IPS DF 6.9 (cell line): Measurements from ENCODE around the gene GNAQ.

Experiments
- DNase-seq: peaks from one replicate; pipeline ENCODE4 v3.0.0-alpha.2; 2013; ENCODE audit warnings: low read depth, low spot score
- H3K27ac ChIP-seq: one replicate; pipeline ENCODE4 v1.5.1; 2013; ENCODE audit warnings: low read length, control low read depth
- H3K27me3 ChIP-seq: 2 replicates; pipeline ENCODE4 v1.6.1; 2013; ENCODE audit warnings: mild to moderate bottlenecking, low read length; ENCODE audit not compliant: control insufficient read depth, insufficient read depth
- H3K36me3 ChIP-seq: 2 replicates; pipeline ENCODE4 v1.6.1; 2013; ENCODE audit warnings: low read length; ENCODE audit not compliant: control insufficient read depth, insufficient read depth
- H3K4me1 ChIP-seq: 2 replicates; pipeline ENCODE4 v1.6.1; 2013; ENCODE audit warnings: low read length; ENCODE audit not compliant: control insufficient read depth, insufficient read depth
- H3K4me3 ChIP-seq: 2 replicates; pipeline ENCODE4 v1.5.1; 2013; ENCODE audit warnings: mild to moderate bottlenecking, low read length
- H3K9me3 ChIP-seq: 2 replicates; pipeline ENCODE4 v1.6.1; 2013; ENCODE audit warnings: low read length, inconsistent platforms; ENCODE audit not compliant: control insufficient read depth, insufficient read depth
- WGBS: extraction: QIAGEN DNeasy Blood & Tissue Kit; methylation state at CpG from one replicate; pipeline ENCODE4 v1.1.7; 2013; ENCODE audit warnings: mixed read lengths, missing lambda C conversion rate; ENCODE audit not compliant: insufficient read length, insufficient coverage; 5-methylcytosine and 5-hydroxymethylcytosine counted together

Gene GNAQ

DNA sequence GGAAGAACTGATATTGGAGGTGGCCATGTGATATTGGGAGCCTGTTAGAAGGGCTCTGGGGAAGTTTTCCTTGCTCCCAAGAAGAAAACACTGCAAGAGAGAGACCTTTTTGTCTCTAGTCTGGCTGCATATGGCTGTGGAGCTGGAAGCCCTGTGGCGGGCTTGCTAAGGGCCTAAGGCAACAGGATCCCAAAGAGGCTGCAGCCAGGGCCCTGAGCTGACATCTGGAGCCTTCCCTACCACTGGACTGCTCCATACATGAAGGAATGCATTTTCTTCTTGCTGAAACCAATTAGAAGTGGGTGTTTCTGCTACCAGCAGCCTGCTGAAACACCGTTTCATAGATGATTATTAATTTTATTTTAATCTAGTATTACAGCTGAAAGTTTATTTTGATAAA, 42.2 kb downstream of the GNAQ start:
- Histone ChIP-seq H3K36me3 (no peaks in the 10 kb centered on the region), H3K27me3 (no peaks in the 10 kb centered on the region), H3K4me3 (no peak overlapping the region), H3K9me3 (no peaks in the 10 kb centered on the region), H3K27ac (no peak overlapping the region), H3K4me1 (no peaks in the 10 kb centered on the region)
- no CpG with 5 or more reads among the region's 2 CpGs for WGBS
- DNase-seq, result no peak

DNA sequence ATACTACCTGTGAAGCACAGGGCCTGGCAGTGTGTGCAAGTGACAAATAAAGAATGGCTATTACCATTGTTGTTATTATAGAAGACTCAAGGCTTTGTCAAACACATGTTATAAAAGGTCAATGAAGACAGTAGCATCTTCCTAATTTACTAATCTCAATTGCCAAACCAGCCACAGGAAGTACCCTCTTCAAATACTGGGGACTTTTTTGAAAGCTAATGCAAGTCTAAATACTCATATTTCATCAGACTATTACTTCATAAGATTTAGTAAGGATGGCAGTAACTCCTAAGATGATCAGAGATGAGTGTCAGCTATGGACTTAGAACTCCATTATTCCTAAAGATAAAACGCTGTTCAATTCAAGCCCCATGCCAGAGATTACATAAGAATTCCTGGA, 43.0 kb downstream of the GNAQ start:
- no CpG with 5 or more reads among the region's 1 CpG for WGBS
- no peak for DNase-seq
- no peak overlapping the region for H3K4me3 ChIP-seq
- H3K27me3 ChIP-seq, result no peaks in the 10 kb centered on the region
- no peak overlapping the region for H3K27ac ChIP-seq
- H3K36me3 ChIP-seq, result no peaks in the 10 kb centered on the region
- no peaks in the 10 kb centered on the region for H3K4me1 ChIP-seq
- no peaks in the 10 kb centered on the region for H3K9me3 ChIP-seq

- no CpG with 5 or more reads among the region's 5 CpGs for WGBS
- no peak for DNase-seq
- H3K9me3 ChIP-seq, result no peaks in the 10 kb centered on the region
Observed at GRCh38 chr9:77987880-77988525, 43.6 kb downstream of the GNAQ start.

DNA sequence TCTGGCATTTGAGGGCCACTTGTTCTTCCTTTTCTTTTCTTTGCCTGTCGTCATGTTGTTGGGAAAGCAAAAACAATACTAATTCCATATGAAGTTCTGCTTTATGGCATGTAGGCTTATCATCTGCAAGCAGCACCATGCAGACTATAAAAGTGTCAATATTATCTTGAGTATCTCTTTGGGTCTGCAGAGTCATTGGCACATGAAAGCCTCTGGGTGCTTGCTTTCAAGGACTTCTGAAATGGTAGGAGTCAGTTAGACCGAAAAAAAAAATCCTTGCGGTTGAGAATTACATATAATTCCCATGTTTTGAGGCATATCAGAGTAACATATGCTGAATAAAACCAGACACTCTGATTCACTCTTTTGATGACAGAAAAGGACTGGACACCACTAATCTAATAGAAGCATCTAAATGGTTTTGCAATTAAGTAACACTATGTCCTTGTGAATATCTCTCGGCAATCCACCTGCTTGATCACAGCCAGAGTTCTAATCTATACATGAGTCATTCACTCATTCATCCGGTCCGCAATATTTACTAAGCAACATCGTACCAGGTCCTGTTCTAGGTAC, 44.4 kb downstream of the GNAQ start:
- no peaks in the 10 kb centered on the region for H3K9me3 ChIP-seq
- H3K4me3 ChIP-seq, result no peak overlapping the region
- no peaks in the 10 kb centered on the region for H3K36me3 ChIP-seq
- H3K4me1 ChIP-seq, result no peaks in the 10 kb centered on the region
- H3K27me3 ChIP-seq, result no peaks in the 10 kb centered on the region
- no peak for DNase-seq
- no CpG with 5 or more reads among the region's 7 CpGs for WGBS
- H3K27ac ChIP-seq, result no peak overlapping the region

More at GRCh38 chr9:77987880-77988525, 43.6 kb downstream of the GNAQ start:
- no peaks in the 10 kb centered on the region for H3K27me3 ChIP-seq
- H3K36me3 ChIP-seq, result no peaks in the 10 kb centered on the region
- no peak overlapping the region for H3K27ac ChIP-seq
- H3K4me3 ChIP-seq, result no peak overlapping the region
- H3K4me1 ChIP-seq, result no peaks in the 10 kb centered on the region

GRCh38 chr9:77985996-77986395, 45.6 kb downstream of the GNAQ start:
- WGBS, result no CpG with 5 or more reads among the region's 1 CpG
- DNase-seq, result no peak
- Histone ChIP-seq H3K4me3 (no peak overlapping the region), H3K9me3 (no peaks in the 10 kb centered on the region), H3K36me3 (no peaks in the 10 kb centered on the region), H3K27me3 (no peaks in the 10 kb centered on the region), H3K27ac (no peak overlapping the region), H3K4me1 (no peaks in the 10 kb centered on the region)

GRCh38 chr9:77983320-77983662, 48.3 kb downstream of the GNAQ start:
- no CpG with 5 or more reads among the region's 1 CpG for WGBS
- no peaks in the 10 kb centered on the region for H3K4me1 ChIP-seq
- H3K4me3 ChIP-seq, result no peak overlapping the region
- no peaks in the 10 kb centered on the region for H3K36me3 ChIP-seq
- no peak overlapping the region for H3K27ac ChIP-seq
- H3K27me3 ChIP-seq, result no peaks in the 10 kb centered on the region
- H3K9me3 ChIP-seq, result no peaks in the 10 kb centered on the region
- DNase-seq, result no peak

DNA sequence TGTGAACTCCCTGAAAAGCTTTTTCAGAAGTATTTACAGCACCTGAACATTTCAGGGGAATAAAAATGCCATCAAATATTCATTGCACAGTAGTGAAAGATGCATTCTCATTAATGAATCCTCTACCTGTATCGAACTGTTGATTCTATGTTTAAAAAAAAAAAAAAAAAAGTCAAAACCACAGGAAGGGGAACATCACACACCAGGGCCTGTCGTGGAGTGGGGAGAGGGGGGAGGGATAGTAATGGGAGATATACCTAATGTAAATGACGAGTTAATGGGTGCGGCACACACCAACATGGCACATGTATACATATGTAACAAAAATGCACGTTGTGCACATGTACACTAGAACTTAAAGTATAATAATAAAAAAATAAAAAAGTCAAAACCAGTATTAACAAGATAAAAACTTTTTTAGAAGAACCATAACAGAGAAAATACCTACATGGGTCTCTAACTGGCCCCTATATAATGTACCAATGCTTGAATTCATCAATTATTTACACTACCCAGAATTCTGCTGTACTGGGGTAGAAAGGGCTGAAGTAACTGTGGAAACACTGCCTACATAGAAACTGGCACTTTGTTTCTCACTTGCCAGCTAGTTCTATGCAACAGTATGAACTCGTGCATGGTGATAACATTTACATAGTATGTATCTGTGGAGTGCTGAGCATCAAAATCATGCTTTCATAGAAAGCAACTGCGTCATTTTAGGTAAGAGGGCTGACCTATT, 48.9 kb downstream of the GNAQ start:
- Histone ChIP-seq H3K27ac (no peak overlapping the region), H3K4me1 (no peaks in the 10 kb centered on the region), H3K9me3 (no peaks in the 10 kb centered on the region), H3K36me3 (no peaks in the 10 kb centered on the region), H3K27me3 (no peaks in the 10 kb centered on the region), H3K4me3 (no peak overlapping the region)
- DNase-seq, result no peak
- WGBS, result no CpG with 5 or more reads among the region's 7 CpGs

DNA sequence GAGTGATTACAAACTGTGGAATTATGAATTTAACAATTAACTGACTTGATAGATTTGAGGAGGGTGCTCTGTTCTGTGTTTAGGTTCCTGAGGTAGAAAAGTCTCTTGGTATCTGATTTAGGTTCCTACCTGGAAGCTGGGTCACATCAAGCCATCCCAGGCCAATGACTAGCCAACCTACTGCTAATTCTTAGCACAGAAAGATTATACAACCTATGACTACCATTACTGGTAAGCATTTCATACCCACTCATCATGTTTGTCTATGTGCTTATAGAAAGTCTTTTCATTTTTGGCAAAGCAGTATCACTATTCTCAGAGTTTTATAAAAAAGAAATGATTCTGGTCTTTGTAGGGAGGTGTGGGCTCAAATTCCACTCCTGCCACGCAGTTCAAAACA, 49.7 kb downstream of the GNAQ start:
- H3K27ac ChIP-seq, result no peak overlapping the region

DNA sequence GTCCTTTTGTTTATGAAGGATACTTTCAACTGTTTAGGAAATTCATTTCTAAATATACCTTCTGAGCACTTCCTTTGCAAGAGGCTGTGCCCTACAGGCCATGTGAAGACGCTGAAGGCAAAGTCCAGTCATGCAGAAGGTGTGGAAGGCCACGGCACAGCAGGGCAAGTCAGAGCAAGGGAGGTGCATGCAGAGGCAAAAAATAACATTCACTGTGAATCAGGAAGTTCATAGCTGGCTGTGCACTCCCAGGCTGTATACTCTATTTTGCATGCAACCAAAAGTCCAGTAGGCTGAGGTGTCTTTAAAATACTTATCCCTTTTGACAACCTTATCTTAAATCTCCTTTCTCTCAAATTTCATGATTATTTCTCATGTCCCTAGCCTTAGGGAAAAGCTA, 50.3 kb downstream of the GNAQ start:
- no peak for DNase-seq
- no peak overlapping the region for H3K4me3 ChIP-seq
- no peak overlapping the region for H3K27ac ChIP-seq

More for the DNA sequence above, 49.7 kb downstream of the GNAQ start:
- no CpG with 5 or more reads among the region's 1 CpG for WGBS
- DNase-seq, result no peak
- H3K4me3 ChIP-seq, result no peak overlapping the region
- no peaks in the 10 kb centered on the region for H3K9me3 ChIP-seq
- no peaks in the 10 kb centered on the region for H3K4me1 ChIP-seq
- H3K36me3 ChIP-seq, result no peaks in the 10 kb centered on the region
- no peaks in the 10 kb centered on the region for H3K27me3 ChIP-seq

GRCh38 chr9:77980622-77981021, 51.0 kb downstream of the GNAQ start:
- Histone ChIP-seq H3K27ac (no peak overlapping the region), H3K36me3 (no peaks in the 10 kb centered on the region), H3K9me3 (no peaks in the 10 kb centered on the region), H3K4me1 (no peaks in the 10 kb centered on the region), H3K4me3 (no peak overlapping the region), H3K27me3 (no peaks in the 10 kb centered on the region)
- DNase-seq, result no peak

More for the DNA sequence above, 50.3 kb downstream of the GNAQ start:
- no peaks in the 10 kb centered on the region for H3K27me3 ChIP-seq
- WGBS, result no CpG with 5 or more reads among the region's 2 CpGs
- H3K9me3 ChIP-seq, result no peaks in the 10 kb centered on the region
- no peaks in the 10 kb centered on the region for H3K36me3 ChIP-seq
- H3K4me1 ChIP-seq, result no peaks in the 10 kb centered on the region
